HepG2 (cell line): Measurements from ENCODE around the gene CLDN15. TPM values are rescaled to one million over a fixed set of nuclear protein-coding genes. Genes with fewer than 3 reads are reported as not detected.

Source experiments
- ATM ChIP-seq: fragments of 450-650 bp; IDR thresholded peaks from 2 replicates; pipeline ENCODE4 v1.7.1; 2017; ENCODE audit warnings: mild to moderate bottlenecking, borderline replicate concordance
- BCL6 ChIP-seq: IDR thresholded peaks from 2 replicates; pipeline ENCODE4 v1.6.1; 2016; ENCODE audit warnings: missing genetic modification reagents, missing compliant biosample characterization
- CCDC6 ChIP-seq: sonication (generic); formaldehyde crosslinking; IDR thresholded peaks from 2 replicates; pipeline ENCODE4 v1.8.1; 2022; ENCODE audit warnings: mild to moderate bottlenecking, missing genetic modification reagents, moderate library complexity
- FOXP1 ChIP-seq, 2 experiments: fragments of 450-650 bp in 1 of 2; IDR thresholded peaks; 2 replicates each; pipeline ENCODE4 v1.6.1; 2017 to 2018; ENCODE audit warnings: antibody characterized with exemption in 1 of 2
- HMG20B ChIP-seq: conservative IDR thresholded peaks from 2 replicates; pipeline ENCODE4 v1.6.1; 2016; ENCODE audit warnings: missing genetic modification reagents, missing compliant biosample characterization
- MATR3 ChIP-seq: sonication (generic); formaldehyde crosslinking; IDR thresholded peaks from 2 replicates; pipeline ENCODE4 v1.4.0; 2020; ENCODE audit warnings: missing genetic modification reagents
- MTA1 ChIP-seq: sonication (generic); formaldehyde crosslinking; IDR thresholded peaks from 2 replicates; pipeline ENCODE4 v1.4.0; 2020; ENCODE audit warnings: missing genetic modification reagents, mild to moderate bottlenecking, borderline replicate concordance
- RFX5 ChIP-seq: IDR thresholded peaks from 2 replicates; pipeline ENCODE4 v1.6.1; 2011; ENCODE audit warnings: low read depth, low read length, improper control_type of control experiment
- XRCC5 ChIP-seq: fragments of 200-400 bp; formaldehyde crosslinking; optimal IDR thresholded peaks from 2 replicates; pipeline ENCODE3; 2017; ENCODE audit warnings: mild to moderate bottlenecking, low read length
- ZBTB38 ChIP-seq: sonication (generic); formaldehyde crosslinking; IDR thresholded peaks from 2 replicates; pipeline ENCODE4 v1.5.1; 2020; ENCODE audit warnings: mild to moderate bottlenecking, missing genetic modification reagents
- ZMYM2 ChIP-seq: sonication (generic); formaldehyde crosslinking; IDR thresholded peaks from 2 replicates; pipeline ENCODE4 v1.8.0; 2022; ENCODE audit warnings: mild to moderate bottlenecking, missing genetic modification reagents
- ZNF460 ChIP-seq: sonication (generic); formaldehyde crosslinking; IDR thresholded peaks from 2 replicates; pipeline ENCODE4 v1.5.1; 2020; ENCODE audit warnings: missing genetic modification reagents, mild to moderate bottlenecking, borderline replicate concordance
- ZNF780A ChIP-seq: sonication (generic); formaldehyde crosslinking; IDR thresholded peaks from 2 replicates; pipeline ENCODE4 v1.8.0; 2022; ENCODE audit warnings: mild to moderate bottlenecking, missing genetic modification reagents, moderate library complexity
- polyA plus RNA-seq, 8 experiments: library from polyadenylated mRNA; depleted of rRNA in 3 of 8; stranded (reverse) in 7 of 8; unstranded in 1 of 8; fragments of >200 nt; fragmentation: Illumina TruSeq in 4 of 8; extraction: Trizol in 4 of 8; gene quantifications; 2 replicates each; pipeline versions ENCODE4 v1.2.1 to v1.2.3, GENCODE V29; 2011 to 2016; ENCODE audit warnings: low read depth in 4 of 8, missing spikeins in 1 of 8, mixed read lengths in 1 of 8; ENCODE audit not compliant: insufficient read depth in 1 of 8
- total RNA-seq, 5 experiments: library from RNA; depleted of rRNA; stranded (reverse); fragments of >200 nt; fragmentation: Illumina TruSeq; extraction: Trizol; gene quantifications; 2 replicates each; pipeline ENCODE4 v1.2.3, GENCODE V29; 2016; ENCODE audit warnings: low read depth in 1 of 5
- TF ChIP-seq, protein P1 (sequence below), 2 experiments: sonication (generic) in 1 of 2; formaldehyde crosslinking in 1 of 2; IDR thresholded peaks; 2 replicates each; pipeline versions ENCODE4 v1.5.1 to v1.6.1; 2011 to 2020; ENCODE audit warnings: borderline replicate concordance in 1 of 2, low read depth in 1 of 2, low read length in 1 of 2, mild to moderate bottlenecking in 1 of 2, missing genetic modification reagents in 1 of 2, moderate library complexity in 1 of 2
- TF ChIP-seq, protein P2 (sequence below): IDR thresholded peaks from 2 replicates; pipeline ENCODE4 v1.6.1; 2016; ENCODE audit warnings: missing compliant biosample characterization, missing genetic modification reagents, borderline replicate concordance
- TF ChIP-seq, protein P3 (sequence below): sonication (generic); formaldehyde crosslinking; IDR thresholded peaks from 2 replicates; pipeline ENCODE4 v1.8.0; 2022; ENCODE audit warnings: mild to moderate bottlenecking, missing genetic modification reagents, moderate library complexity
- TF ChIP-seq, protein P4 (sequence below): sonication (generic); formaldehyde crosslinking; conservative IDR thresholded peaks from 2 replicates; pipeline ENCODE4 v1.4.0; 2020; ENCODE audit warnings: missing genetic modification reagents
- TF ChIP-seq, protein P5 (sequence below): sonication (generic); formaldehyde crosslinking; IDR thresholded peaks from 2 replicates; pipeline ENCODE4 v1.5.0; 2020; ENCODE audit warnings: missing genetic modification reagents
- TF ChIP-seq, protein P6 (sequence below): sonication (generic); formaldehyde crosslinking; IDR thresholded peaks from 2 replicates; pipeline ENCODE4 v1.4.0; 2020; ENCODE audit warnings: missing genetic modification reagents

CLDN15 gene
- total and polyA plus RNA-seq, 2 of the 13 experiments (the other 11 are each of a cell fraction or from before 2014, with no cell fraction given), result 7.1 to 17.8 TPM

DNA sequence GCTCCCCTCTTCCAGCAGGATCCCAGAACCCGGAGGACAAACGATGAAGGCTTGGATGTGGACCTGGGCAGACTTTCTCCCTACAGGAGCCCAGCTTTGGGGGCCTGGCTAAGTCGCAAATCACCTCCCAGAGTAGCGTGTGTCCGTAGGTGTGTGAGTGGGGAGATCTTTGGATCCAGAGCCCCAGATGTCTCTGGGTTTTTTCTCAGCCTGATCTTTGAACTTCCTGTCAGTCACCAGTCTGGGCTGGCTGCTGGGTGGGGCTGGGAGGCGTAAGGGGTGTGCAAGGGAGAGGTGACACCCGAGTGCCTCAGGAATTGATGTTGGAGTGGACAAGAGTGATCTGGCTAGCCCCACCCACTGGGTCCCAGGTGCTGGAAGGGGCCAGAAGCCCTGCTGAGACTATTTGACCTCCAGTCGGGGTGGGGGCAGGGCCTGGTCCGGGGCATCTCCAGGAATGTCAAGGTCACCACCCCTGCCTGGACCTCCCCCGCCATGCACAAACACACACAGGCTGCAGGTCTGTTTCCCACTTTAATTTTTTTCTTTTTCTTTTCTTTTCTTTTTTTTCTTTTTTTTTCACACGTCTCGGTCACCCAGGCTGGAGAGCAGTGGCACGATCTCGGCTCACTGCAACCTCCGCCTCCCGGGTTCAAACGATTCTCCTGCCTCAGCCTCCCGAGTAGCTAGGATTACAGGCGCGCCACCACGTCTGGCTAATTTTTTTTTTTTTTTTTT is 36.6 kb downstream of the CLDN15 start, which contains the start of gene MOGAT3 (continued):
- TF ChIP-seq, protein P1, sequence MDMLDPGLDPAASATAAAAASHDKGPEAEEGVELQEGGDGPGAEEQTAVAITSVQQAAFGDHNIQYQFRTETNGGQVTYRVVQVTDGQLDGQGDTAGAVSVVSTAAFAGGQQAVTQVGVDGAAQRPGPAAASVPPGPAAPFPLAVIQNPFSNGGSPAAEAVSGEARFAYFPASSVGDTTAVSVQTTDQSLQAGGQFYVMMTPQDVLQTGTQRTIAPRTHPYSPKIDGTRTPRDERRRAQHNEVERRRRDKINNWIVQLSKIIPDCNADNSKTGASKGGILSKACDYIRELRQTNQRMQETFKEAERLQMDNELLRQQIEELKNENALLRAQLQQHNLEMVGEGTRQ (IDR thresholded peaks at IDR 0.05; ENCODE audit: low read depth, low read length), result no peak
- TF ChIP-seq, protein P1 (CRISPR knock-in tag; IDR thresholded peaks at IDR 0.05; ENCODE audit: borderline replicate concordance), result 0 out of 2 replicates have a peak, but pooled peaks have one; percentile 28
- TF ChIP-seq RFX5, result no peak
- TF ChIP-seq, protein P2, sequence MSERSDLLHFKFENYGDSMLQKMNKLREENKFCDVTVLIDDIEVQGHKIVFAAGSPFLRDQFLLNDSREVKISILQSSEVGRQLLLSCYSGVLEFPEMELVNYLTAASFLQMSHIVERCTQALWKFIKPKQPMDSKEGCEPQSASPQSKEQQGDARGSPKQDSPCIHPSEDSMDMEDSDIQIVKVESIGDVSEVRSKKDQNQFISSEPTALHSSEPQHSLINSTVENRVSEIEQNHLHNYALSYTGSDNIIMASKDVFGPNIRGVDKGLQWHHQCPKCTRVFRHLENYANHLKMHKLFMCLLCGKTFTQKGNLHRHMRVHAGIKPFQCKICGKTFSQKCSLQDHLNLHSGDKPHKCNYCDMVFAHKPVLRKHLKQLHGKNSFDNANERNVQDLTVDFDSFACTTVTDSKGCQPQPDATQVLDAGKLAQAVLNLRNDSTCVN (CRISPR knock-in tag), result peak; percentile 23; the same call in 1 of the 2 replicates
- no peak for TF ChIP-seq ZBTB38 (CRISPR knock-in tag)
- 0 out of 2 replicates have a peak, but pooled peaks have one; percentile 51 for TF ChIP-seq CCDC6 (CRISPR knock-in tag)
- TF ChIP-seq, protein P3, sequence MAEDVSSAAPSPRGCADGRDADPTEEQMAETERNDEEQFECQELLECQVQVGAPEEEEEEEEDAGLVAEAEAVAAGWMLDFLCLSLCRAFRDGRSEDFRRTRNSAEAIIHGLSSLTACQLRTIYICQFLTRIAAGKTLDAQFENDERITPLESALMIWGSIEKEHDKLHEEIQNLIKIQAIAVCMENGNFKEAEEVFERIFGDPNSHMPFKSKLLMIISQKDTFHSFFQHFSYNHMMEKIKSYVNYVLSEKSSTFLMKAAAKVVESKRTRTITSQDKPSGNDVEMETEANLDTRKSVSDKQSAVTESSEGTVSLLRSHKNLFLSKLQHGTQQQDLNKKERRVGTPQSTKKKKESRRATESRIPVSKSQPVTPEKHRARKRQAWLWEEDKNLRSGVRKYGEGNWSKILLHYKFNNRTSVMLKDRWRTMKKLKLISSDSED, result no peak
- no peak for TF ChIP-seq ZNF460 (CRISPR knock-in tag)
- peak; percentile 43; the same call in 1 of the 2 replicates for TF ChIP-seq FOXP1 (IDR thresholded peaks at IDR 0.05)
- TF ChIP-seq FOXP1 (CRISPR knock-in tag; IDR thresholded peaks at IDR 0.05), result peak; percentile 65
- TF ChIP-seq ATM, result no peak
- peak; percentile 40 for TF ChIP-seq XRCC5
- TF ChIP-seq, protein P4, sequence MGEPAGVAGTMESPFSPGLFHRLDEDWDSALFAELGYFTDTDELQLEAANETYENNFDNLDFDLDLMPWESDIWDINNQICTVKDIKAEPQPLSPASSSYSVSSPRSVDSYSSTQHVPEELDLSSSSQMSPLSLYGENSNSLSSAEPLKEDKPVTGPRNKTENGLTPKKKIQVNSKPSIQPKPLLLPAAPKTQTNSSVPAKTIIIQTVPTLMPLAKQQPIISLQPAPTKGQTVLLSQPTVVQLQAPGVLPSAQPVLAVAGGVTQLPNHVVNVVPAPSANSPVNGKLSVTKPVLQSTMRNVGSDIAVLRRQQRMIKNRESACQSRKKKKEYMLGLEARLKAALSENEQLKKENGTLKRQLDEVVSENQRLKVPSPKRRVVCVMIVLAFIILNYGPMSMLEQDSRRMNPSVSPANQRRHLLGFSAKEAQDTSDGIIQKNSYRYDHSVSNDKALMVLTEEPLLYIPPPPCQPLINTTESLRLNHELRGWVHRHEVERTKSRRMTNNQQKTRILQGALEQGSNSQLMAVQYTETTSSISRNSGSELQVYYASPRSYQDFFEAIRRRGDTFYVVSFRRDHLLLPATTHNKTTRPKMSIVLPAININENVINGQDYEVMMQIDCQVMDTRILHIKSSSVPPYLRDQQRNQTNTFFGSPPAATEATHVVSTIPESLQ (CRISPR knock-in tag), result 0 out of 2 replicates have a peak, but pooled peaks have one; percentile 67
- TF ChIP-seq, protein P5, sequence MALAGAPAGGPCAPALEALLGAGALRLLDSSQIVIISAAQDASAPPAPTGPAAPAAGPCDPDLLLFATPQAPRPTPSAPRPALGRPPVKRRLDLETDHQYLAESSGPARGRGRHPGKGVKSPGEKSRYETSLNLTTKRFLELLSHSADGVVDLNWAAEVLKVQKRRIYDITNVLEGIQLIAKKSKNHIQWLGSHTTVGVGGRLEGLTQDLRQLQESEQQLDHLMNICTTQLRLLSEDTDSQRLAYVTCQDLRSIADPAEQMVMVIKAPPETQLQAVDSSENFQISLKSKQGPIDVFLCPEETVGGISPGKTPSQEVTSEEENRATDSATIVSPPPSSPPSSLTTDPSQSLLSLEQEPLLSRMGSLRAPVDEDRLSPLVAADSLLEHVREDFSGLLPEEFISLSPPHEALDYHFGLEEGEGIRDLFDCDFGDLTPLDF (CRISPR knock-in tag), result no peak
- TF ChIP-seq MTA1 (CRISPR knock-in tag), result 0 out of 2 replicates have a peak, but pooled peaks have one; percentile 65
- TF ChIP-seq, protein P6, sequence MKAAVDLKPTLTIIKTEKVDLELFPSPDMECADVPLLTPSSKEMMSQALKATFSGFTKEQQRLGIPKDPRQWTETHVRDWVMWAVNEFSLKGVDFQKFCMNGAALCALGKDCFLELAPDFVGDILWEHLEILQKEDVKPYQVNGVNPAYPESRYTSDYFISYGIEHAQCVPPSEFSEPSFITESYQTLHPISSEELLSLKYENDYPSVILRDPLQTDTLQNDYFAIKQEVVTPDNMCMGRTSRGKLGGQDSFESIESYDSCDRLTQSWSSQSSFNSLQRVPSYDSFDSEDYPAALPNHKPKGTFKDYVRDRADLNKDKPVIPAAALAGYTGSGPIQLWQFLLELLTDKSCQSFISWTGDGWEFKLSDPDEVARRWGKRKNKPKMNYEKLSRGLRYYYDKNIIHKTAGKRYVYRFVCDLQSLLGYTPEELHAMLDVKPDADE (CRISPR knock-in tag), result peak; percentile 16; the same call in 1 of the 2 replicates
- TF ChIP-seq ZNF780A (CRISPR knock-in tag), result 0 out of 2 replicates have a peak, but pooled peaks have one; percentile 53
- TF ChIP-seq MATR3 (CRISPR knock-in tag), result no peak
- peak; percentile 93 for TF ChIP-seq BCL6 (CRISPR knock-in tag)
- TF ChIP-seq HMG20B (CRISPR knock-in tag), result peak; percentile 82
- peak; percentile 38; the same call in 1 of the 2 replicates for TF ChIP-seq ZMYM2 (CRISPR knock-in tag)
